NT2/D1 (cell line): Measurements from ENCODE around the gene TNFSF13.

Experiments
- DNase-seq: peaks from one replicate; pipeline ENCODE4 v3.0.0-alpha.2; 2011; ENCODE audit warnings: low read depth, low spot score
- H3K27me3 ChIP-seq: 2 replicates; pipeline ENCODE4 v1.6.0; 2011; ENCODE audit warnings: mild to moderate bottlenecking; ENCODE audit not compliant: insufficient read length, insufficient read depth
- H3K36me3 ChIP-seq: 2 replicates; pipeline ENCODE4 v1.6.1; 2011; ENCODE audit warnings: mild to moderate bottlenecking, low read length, mixed read lengths; ENCODE audit not compliant: insufficient read depth, insufficient read length
- H3K4me1 ChIP-seq: 2 replicates; pipeline ENCODE4 v1.5.1; 2011; ENCODE audit not compliant: insufficient read depth, insufficient read length
- H3K4me3 ChIP-seq: 2 replicates; pipeline ENCODE4 v1.5.1; 2011; ENCODE audit warnings: low read depth; ENCODE audit not compliant: insufficient read length
- H3K9ac ChIP-seq: 2 replicates; pipeline ENCODE4 v1.6.0; 2011; ENCODE audit warnings: low read depth; ENCODE audit not compliant: insufficient read length
- H3K9me3 ChIP-seq: 2 replicates; pipeline ENCODE4 v1.5.1; 2011; ENCODE audit warnings: mild to moderate bottlenecking, low read length; ENCODE audit not compliant: insufficient read depth
- SUZ12 ChIP-seq: IDR thresholded peaks from 2 replicates; pipeline ENCODE4 v1.6.1; 2011; ENCODE audit not compliant: insufficient read length, insufficient read depth; ENCODE audit errors: extremely low read depth
- YY1 ChIP-seq: IDR thresholded peaks from 2 replicates; pipeline ENCODE4 v1.6.1; 2011; ENCODE audit not compliant: insufficient read length, insufficient read depth
- ZNF274 ChIP-seq: IDR thresholded peaks from 2 replicates; pipeline ENCODE4 v1.6.1; 2011; ENCODE audit warnings: mild to moderate bottlenecking, low read depth, low read length

Gene TNFSF13

DNA sequence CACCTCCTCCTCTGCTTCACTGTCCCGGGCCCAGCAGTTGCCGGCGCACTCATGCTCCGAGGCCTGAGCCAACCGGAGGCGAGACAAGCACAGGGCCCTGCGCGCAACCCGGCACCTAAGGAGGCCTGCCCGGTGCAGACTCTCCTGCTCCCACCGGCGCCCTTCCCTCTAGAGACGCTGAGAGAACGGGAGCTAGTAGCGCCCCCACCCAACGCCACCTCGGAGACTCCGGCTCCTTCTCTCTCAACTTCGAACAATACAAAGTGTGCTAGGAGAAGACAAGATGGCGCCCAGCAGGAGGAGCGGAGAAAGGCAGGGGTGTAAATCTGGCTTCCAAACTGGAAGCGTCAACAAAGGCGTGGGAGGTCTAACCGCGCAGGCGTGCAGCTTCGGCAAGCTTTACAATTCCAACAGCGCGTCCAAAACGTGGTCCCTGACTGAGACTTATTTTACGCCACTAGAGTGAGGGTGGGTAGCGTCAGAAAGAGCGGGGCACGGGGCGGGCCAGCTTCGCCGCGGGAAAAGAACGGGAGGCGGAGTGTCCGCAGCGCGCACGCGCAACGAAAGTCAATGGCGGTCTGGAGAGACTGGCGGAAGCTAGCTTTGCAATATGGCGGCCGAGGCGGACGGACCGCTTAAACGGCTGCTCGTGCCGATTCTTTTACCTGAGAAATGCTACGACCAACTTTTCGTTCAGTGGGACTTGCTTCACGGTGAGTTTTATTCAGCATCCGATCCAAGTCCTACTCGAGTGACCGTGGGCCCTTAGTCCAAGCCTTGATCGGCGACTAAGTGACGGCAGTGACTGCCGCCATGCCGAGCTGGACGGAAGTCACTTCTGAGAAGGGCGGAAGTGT is 24.9 kb downstream of the TNFSF13 start, which contains the start of gene MPDU1:
Gene MPDU1 (plus strand): TSS at position 600 of the 857 bp plus-strand sequence. CDS start 11 bp downstream, at position 611.
- Histone ChIP-seq H3K9me3 (no peaks in the 10 kb centered on the region), H3K27me3 (no peaks in the 10 kb centered on the region), H3K36me3 (peaks cover 56% of the 10 kb centered on the region), H3K9ac (peak within 1 kb of the TSS; percentile 93), H3K4me3 (peak within 1 kb of the TSS; percentile 74), H3K4me1 (peaks cover 13% of the 10 kb centered on the region)
- no peak for TF ChIP-seq ZNF274
- no peak for TF ChIP-seq SUZ12
- TF ChIP-seq YY1, result peak; percentile 78
- DNase-seq, result peak; percentile 89

DNA sequence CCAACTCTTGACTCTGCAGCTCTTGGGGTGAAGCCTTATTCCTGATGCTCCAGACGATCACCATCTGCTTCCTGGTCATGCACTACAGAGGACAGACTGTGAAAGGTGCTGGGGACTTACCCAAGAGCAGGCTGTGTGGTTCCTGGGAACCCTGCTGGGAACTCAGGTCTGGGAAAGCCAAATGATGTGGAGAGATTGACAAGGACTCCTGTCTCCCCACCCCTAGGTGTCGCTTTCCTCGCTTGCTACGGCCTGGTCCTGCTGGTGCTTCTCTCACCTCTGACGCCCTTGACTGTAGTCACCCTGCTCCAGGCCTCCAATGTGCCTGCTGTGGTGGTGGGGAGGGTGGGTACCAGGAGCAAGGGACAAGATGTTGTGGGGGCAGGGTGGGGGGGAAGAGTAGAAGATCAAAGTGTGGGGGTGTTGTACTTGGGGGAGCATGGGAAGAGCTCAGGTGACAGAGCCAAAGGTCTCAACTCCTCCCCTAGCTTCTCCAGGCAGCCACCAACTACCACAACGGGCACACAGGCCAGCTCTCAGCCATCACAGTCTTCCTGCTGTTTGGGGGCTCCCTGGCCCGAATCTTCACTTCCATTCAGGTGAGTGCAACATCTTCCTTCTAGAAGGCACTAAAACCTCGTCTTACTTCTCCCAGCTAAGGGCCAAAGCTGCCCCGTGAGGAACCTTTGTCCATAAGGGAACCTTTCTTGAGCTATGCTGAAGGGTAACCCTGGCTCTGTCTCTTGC is 28.3 kb downstream of the TNFSF13 start:
- Histone ChIP-seq H3K36me3 (peaks cover 51% of the 10 kb centered on the region), H3K27me3 (no peaks in the 10 kb centered on the region)

DNA sequence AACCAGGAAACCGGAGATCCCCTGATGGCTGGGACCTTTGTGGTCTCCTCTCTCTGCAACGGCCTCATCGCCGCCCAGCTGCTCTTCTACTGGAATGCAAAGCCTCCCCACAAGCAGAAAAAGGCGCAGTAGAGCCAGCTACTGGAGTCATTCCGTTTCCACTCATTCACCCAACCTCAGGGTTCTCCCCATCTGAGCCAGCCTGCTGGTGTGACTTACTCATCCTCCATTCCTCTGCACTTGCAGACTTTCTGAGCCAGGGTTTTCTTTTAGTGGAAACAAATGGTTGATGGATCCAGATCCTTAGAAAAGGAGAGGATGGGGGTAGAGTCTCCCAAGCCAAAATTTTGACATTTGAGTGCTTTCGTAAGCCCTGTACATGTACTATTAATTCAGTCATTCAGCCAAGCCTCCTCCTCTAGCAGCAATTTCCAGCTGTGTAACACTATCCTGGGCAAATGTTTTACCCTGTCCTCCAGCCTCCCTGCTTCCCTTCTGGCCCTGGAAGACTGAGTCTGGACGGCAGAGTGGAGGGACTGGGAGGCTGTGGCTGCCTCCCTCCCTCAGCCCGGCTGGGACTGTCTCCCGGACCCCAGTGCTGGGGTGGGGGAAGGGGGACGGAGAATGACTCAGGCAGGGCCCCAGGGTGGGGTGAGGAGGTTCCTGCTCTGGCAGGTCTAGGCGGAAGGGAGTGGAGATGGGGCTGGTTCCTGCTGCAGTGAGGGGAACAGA is 29.0 kb downstream of the TNFSF13 start:
- H3K9me3 ChIP-seq, result no peaks in the 10 kb centered on the region
- peak overlapping the region; percentile 12 for H3K4me3 ChIP-seq
- no peak for DNase-seq
- H3K27me3 ChIP-seq, result no peaks in the 10 kb centered on the region
- H3K9ac ChIP-seq, result peak overlapping the region; percentile 81
- H3K36me3 ChIP-seq, result peaks cover 52% of the 10 kb centered on the region
- no peak for TF ChIP-seq SUZ12
- no peak for TF ChIP-seq ZNF274
- TF ChIP-seq YY1, result no peak
- peaks cover 18% of the 10 kb centered on the region for H3K4me1 ChIP-seq

More for the DNA sequence above, 28.3 kb downstream of the TNFSF13 start:
- DNase-seq, result no peak
- Histone ChIP-seq H3K9me3 (no peaks in the 10 kb centered on the region), H3K4me1 (peaks cover 21% of the 10 kb centered on the region), H3K4me3 (no peak overlapping the region), H3K9ac (peak overlapping the region; percentile 42)
- TF ChIP-seq ZNF274 (no peak), SUZ12 (no peak), YY1 (no peak)

DNA sequence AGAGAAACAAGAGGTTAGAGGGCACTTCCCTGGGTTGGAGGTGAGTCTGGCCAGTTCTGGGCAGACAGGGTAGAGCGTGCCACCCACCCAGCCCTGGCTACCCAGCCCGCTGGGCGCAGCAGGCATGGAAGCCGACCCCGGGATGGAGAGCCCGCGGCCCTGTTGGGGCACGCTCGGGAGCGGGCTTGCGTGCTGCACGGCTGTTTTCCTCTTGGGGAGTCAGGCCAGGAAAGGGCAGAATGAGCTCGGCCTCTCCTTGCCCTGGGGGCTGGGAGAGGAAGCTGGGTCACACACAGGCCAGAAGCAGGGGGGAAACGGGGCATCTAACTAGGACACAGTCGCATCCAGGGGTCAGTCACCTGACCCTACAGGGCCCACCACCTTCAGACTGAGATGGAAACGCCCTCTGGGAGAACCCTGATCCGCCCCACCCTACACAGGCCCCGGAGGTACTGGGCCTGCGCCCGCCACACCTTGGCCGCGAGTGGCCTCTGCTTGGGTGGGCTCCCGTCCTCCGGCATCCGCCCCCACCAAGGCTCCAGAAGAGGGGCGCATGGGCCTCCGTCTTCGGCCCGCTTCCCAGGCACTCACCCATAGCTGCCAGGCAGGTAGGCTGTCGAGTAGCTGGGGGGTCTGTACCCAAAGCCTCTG is 30.1 kb downstream of the TNFSF13 start:
- DNase-seq, result no peak
- H3K4me1 ChIP-seq, result peaks cover 14% of the 10 kb centered on the region
- H3K9ac ChIP-seq, result peak overlapping the region; percentile 81
- peaks cover 58% of the 10 kb centered on the region for H3K36me3 ChIP-seq
- H3K4me3 ChIP-seq, result peak overlapping the region; percentile 50
- no peaks in the 10 kb centered on the region for H3K9me3 ChIP-seq
- H3K27me3 ChIP-seq, result no peaks in the 10 kb centered on the region
- TF ChIP-seq ZNF274, result no peak
- no peak for TF ChIP-seq SUZ12
- no peak for TF ChIP-seq YY1

DNA sequence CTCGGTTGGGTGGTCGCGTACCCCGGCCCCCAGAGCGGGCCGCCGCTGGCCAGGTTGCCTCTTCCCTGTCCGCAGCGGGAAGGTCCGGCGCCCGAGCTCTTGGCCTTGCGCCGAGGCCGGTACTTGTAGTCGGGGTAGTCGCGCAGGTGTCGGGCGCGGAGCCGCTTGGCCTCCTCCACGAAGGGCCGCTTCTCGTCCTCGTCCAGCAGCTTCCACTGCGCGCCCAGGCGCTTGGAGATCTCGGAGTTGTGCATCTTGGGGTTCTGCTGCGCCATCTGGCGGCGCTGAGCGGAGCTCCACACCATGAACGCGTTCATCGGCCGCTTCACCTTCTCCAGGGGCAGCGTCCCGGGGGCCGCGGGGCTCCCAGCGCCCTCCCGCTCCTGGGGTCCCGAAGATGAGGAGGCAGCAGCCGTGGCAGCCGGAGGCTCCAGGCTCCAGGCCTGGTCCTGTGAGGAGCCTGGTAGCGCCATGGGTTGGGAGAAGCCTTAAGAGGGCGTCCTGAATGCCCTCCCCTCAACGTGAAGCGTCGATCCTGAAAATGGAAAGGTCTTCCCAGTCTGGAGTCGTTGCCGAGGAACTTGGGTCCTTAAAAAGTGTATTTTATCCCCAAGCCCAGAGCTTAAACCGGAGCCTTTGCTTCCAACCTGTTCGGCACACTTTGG is 30.8 kb downstream of the TNFSF13 start:
- Histone ChIP-seq H3K4me1 (peaks cover 14% of the 10 kb centered on the region), H3K9me3 (no peaks in the 10 kb centered on the region), H3K27me3 (no peaks in the 10 kb centered on the region), H3K36me3 (peaks cover 65% of the 10 kb centered on the region), H3K4me3 (peak overlapping the region; percentile 50), H3K9ac (peak overlapping the region; percentile 81)
- TF ChIP-seq YY1, result no peak
- no peak for DNase-seq

DNA sequence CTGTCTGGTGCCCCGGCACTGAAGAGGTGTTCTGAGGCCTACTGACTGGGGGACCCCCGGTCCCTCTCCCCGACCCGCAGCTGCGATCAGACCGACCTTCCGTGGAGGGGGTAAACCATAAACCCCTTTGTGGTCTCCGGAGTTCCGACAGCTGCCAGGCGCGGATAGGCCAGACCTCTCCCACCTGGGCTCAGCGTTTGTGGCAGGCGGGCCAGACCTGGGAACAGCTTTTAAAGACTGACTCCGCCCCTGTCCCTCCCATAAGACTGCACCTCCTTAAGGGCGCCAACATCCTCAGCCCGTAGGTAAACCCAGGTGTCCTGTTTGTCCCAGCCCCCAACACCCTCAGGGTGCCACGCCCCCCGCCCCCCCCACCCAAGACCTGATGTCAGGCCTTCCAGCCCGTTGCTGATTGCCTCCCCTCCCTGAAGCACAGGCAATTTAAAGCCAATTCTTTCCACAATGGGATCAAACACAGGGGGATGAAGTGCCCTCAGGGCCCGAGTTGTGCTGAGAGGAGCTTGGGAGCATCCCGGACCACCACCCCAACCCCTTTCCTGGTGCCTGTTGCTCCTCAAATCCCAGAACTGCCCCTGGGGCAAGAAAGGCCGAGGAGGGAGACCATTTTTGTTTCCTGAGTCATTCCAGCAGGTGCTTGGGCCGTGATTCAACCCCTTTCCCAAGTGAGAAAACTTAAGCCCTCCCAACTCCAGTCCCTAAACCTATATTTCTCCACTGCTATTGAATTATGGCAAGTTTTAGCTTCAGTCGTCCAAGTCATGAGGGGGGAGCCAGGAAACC is 31.5 kb downstream of the TNFSF13 start, which contains the start of gene SOX15:
Gene SOX15 (minus strand): TSS at position 204 of the 801 bp plus-strand sequence. CDS start 418 bp downstream, outside the sequence.
- H3K36me3 ChIP-seq, result peaks cover 72% of the 10 kb centered on the region
- H3K4me3 ChIP-seq, result peak within 1 kb of the TSS; percentile 50
- TF ChIP-seq YY1 (no peak), SUZ12 (no peak), ZNF274 (no peak)
- H3K4me1 ChIP-seq, result peaks cover 14% of the 10 kb centered on the region
- H3K9ac ChIP-seq, result peak within 1 kb of the TSS; percentile 81
- no peaks in the 10 kb centered on the region for H3K27me3 ChIP-seq
- no peaks in the 10 kb centered on the region for H3K9me3 ChIP-seq
- no peak for DNase-seq
